PC-3 (cell line): ENCODE data around the gene PPEF2. TPM values are rescaled to one million over a fixed set of nuclear protein-coding genes. Genes with fewer than 3 reads are reported as not detected.

ENCODE experiments used
- ATAC-seq: fragments of 200-7000 bp; cut with Tn5 transposase; 2 replicates; pipeline ENCODE4 v1.9.1; 2020; ENCODE audit warnings: mild to moderate bottlenecking, moderate library complexity
- BruUV-seq: library from RNA; stranded (reverse); fragments of 400-500 nt; replicated peaks from 2 replicates; lab custom pipeline; 2021; lab: Mats Ljungman, UMichigan
- CTCF ChIA-PET: fragments of 300-600 bp; sonication (Branson Sonifier 250); formaldehyde crosslinking; loops from one replicate; lab custom pipeline; 2022; ENCODE audit warnings: antibody characterized with exemption; lab: Charles Lee
- POLR2A ChIA-PET: fragments of 300-600 bp; sonication (Branson Sonifier 250); formaldehyde crosslinking; loops from one replicate; lab custom pipeline; 2022; ENCODE audit warnings: antibody characterized with exemption; ENCODE audit not compliant: unreplicated experiment; lab: Charles Lee
- DNase-seq: peaks from one replicate; pipeline ENCODE4 v3.0.0-alpha.2; 2015
- H2AFZ ChIP-seq: fragments of 300-600 bp; sonication (generic); 2 replicates; pipeline ENCODE4 v1.6.0; 2016; ENCODE audit warnings: antibody characterized with exemption, low read length
- H3F3A ChIP-seq: fragments of 300-600 bp; sonication (generic); one replicate; pipeline ENCODE4 v1.6.0; 2017; ENCODE audit warnings: antibody characterized with exemption, low read length, control low read depth, mild to moderate bottlenecking; ENCODE audit not compliant: unreplicated experiment
- H3K27ac ChIP-seq: fragments of 300-600 bp; sonication (generic); 2 replicates; pipeline ENCODE4 v1.5.1; 2016; ENCODE audit warnings: mild to moderate bottlenecking, low read length
- H3K27me3 ChIP-seq: fragments of 300-600 bp; sonication (generic); 2 replicates; pipeline ENCODE4 v1.6.1; 2016; ENCODE audit warnings: low read length, mixed read lengths
- H3K36me3 ChIP-seq: fragments of 300-600 bp; sonication (generic); 2 replicates; pipeline ENCODE4 v1.6.1; 2016; ENCODE audit warnings: low read depth, mixed run types, low read length, mixed read lengths
- H3K4me1 ChIP-seq: fragments of 300-600 bp; sonication (generic); 2 replicates; pipeline ENCODE4 v1.5.1; 2016; ENCODE audit warnings: low read length; ENCODE audit not compliant: insufficient read depth
- H3K4me2 ChIP-seq: fragments of 300-600 bp; sonication (generic); 2 replicates; pipeline ENCODE4 v1.6.0; 2016; ENCODE audit warnings: low read length
- H3K4me3 ChIP-seq: fragments of 300-600 bp; sonication (generic); 2 replicates; pipeline ENCODE4 v1.5.1; 2016; ENCODE audit warnings: mild to moderate bottlenecking, low read length, mixed read lengths
- H3K79me2 ChIP-seq: fragments of 300-600 bp; sonication (generic); 2 replicates; pipeline ENCODE4 v1.6.1; 2017; ENCODE audit warnings: low read length, mixed read lengths
- H3K9ac ChIP-seq: fragments of 300-600 bp; sonication (generic); 2 replicates; pipeline ENCODE4 v1.6.0; 2016; ENCODE audit warnings: mild to moderate bottlenecking, low read length
- H3K9me2 ChIP-seq: fragments of 300-600 bp; sonication (generic); replicated peaks from 2 replicates; pipeline ENCODE4 v1.6.1; 2016; ENCODE audit warnings: mixed run types, low read length, mixed read lengths
- H3K9me3 ChIP-seq: fragments of 300-600 bp; sonication (generic); 2 replicates; pipeline ENCODE4 v1.6.1; 2016; ENCODE audit warnings: low read length, mixed read lengths
- H4K20me1 ChIP-seq: fragments of 300-600 bp; sonication (generic); 2 replicates; pipeline ENCODE4 v1.6.1; 2016; ENCODE audit warnings: low read length, mixed read lengths
- CTCF ChIP-seq: fragments of 300-600 bp; sonication (generic); conservative IDR thresholded peaks from 2 replicates; pipeline ENCODE4 v1.5.1; 2017; ENCODE audit warnings: antibody characterized with exemption, low read depth, mild to moderate bottlenecking, low read length
- EZH2 ChIP-seq: fragments of 300-600 bp; sonication (generic); IDR thresholded peaks from one replicate; pipeline ENCODE4 v1.6.1; 2017; ENCODE audit warnings: antibody characterized with exemption, mild to moderate bottlenecking, low read length; ENCODE audit not compliant: unreplicated experiment
- EZH2phosphoT487 ChIP-seq: fragments of 300-600 bp; sonication (generic); IDR thresholded peaks from 2 replicates; pipeline ENCODE4 v1.6.1; 2018; ENCODE audit warnings: mild to moderate bottlenecking, antibody characterized with exemption, low read length, borderline replicate concordance
- intact Hi-C: fragments of 100-400 bp; cut with micrococcal nuclease; formaldehyde crosslinking; loops from 2 replicates; pipeline ENCODE4 v1.9.0; 2023
- total RNA-seq: library from RNA; depleted of rRNA; stranded (reverse); fragments of >200 nt; gene quantifications from 2 replicates; pipeline ENCODE4 v1.2.3, GENCODE V29; 2014

Gene PPEF2
- total RNA-seq, 1 experiment from 2014 or later, result 0.04 TPM

- Histone ChIP-seq H4K20me1 (no peaks in the 10 kb centered on the region), H3K4me3 (no peak overlapping the region), H3K9me2 (no peaks in the 10 kb centered on the region), H3F3A (no peaks in the 10 kb centered on the region), H3K9ac (no peak overlapping the region), H3K27me3 (no peaks in the 10 kb centered on the region), H2AFZ (no peak overlapping the region), H3K79me2 (no peaks in the 10 kb centered on the region), H3K4me1 (no peaks in the 10 kb centered on the region), H3K4me2 (no peak overlapping the region), H3K36me3 (no peaks in the 10 kb centered on the region), H3K27ac (no peak overlapping the region), H3K9me3 (no peaks in the 10 kb centered on the region)
- ChIA-PET POLR2A (no interaction called here), CTCF (no interaction called here)
- intact Hi-C loops, result no loop called here
- no TSS peak for BruUV-seq
- DNase-seq (no peak), ATAC-seq (no peak)
- no peak for TF ChIP-seq EZH2phosphoT487
- no peak for TF ChIP-seq CTCF
- no peak for TF ChIP-seq EZH2
Measured at GRCh38 chr4:75924309-75924827, 22.1 kb upstream of the PPEF2 start.

- TF ChIP-seq EZH2phosphoT487 (no peak), EZH2 (no peak), CTCF (no peak)
- intact Hi-C loops, result no loop called here
- POLR2A ChIA-PET, result no interaction called here
- Histone ChIP-seq H3K4me1 (no peaks in the 10 kb centered on the region), H3K9ac (no peak overlapping the region), H3K27me3 (no peaks in the 10 kb centered on the region), H3K9me2 (no peaks in the 10 kb centered on the region), H3K4me3 (no peak overlapping the region), H3K36me3 (no peaks in the 10 kb centered on the region), H2AFZ (no peak overlapping the region), H3F3A (no peaks in the 10 kb centered on the region), H3K9me3 (no peaks in the 10 kb centered on the region), H3K79me2 (no peaks in the 10 kb centered on the region), H3K4me2 (no peak overlapping the region), H3K27ac (no peak overlapping the region), H4K20me1 (no peaks in the 10 kb centered on the region)
- no peak for DNase-seq
- BruUV-seq, result no TSS peak
- ATAC-seq, result no peak
- CTCF ChIA-PET, result no interaction called here
Measured at GRCh38 chr4:75922588-75922987, 20.3 kb upstream of the PPEF2 start.

- Histone ChIP-seq H3K9me2 (no peaks in the 10 kb centered on the region), H3K4me3 (no peak overlapping the region), H4K20me1 (no peaks in the 10 kb centered on the region), H3K36me3 (no peaks in the 10 kb centered on the region), H3K9ac (no peak overlapping the region), H3K27me3 (no peaks in the 10 kb centered on the region), H3K9me3 (no peaks in the 10 kb centered on the region), H3F3A (no peaks in the 10 kb centered on the region), H3K27ac (no peak overlapping the region), H3K79me2 (no peaks in the 10 kb centered on the region), H2AFZ (no peak overlapping the region), H3K4me2 (no peak overlapping the region), H3K4me1 (no peaks in the 10 kb centered on the region)
- BruUV-seq, result no TSS peak
- ChIA-PET CTCF (no interaction called here), POLR2A (no interaction called here)
- ATAC-seq (no peak), DNase-seq (no peak)
- TF ChIP-seq EZH2, result no peak
- TF ChIP-seq EZH2phosphoT487, result no peak
- TF ChIP-seq CTCF, result no peak
- intact Hi-C loops, result no loop called here
Measured at GRCh38 chr4:75921910-75922309, 19.7 kb upstream of the PPEF2 start.
